ENCODE measurements around the gene CNTNAP5. TPM values are rescaled to one million over a fixed set of nuclear protein-coding genes. Genes with fewer than 3 reads are reported as not detected.
A peak's percentile ranks its signal among the peaks of the same experiment; 100 is the strongest.

Gene CNTNAP5
- total RNA-seq, 1 donor from 2014 or later, result 0.56 TPM

- Mint-ChIP-seq H3K4me3 (no peak overlapping the region), H3K27me3 (ENCODE audit: low read depth) (no peaks in the 10 kb centered on the region), H3K9me3 (no peaks in the 10 kb centered on the region), H3K27ac (ENCODE audit: unreplicated experiment) (no peak overlapping the region), H3K36me3 (ENCODE audit: low read depth) (no peaks in the 10 kb centered on the region), H3K4me1 (no peaks in the 10 kb centered on the region)
- DNase-seq (ENCODE audit: low read depth, low spot score), result no peak
- TF ChIP-seq, protein P1, sequence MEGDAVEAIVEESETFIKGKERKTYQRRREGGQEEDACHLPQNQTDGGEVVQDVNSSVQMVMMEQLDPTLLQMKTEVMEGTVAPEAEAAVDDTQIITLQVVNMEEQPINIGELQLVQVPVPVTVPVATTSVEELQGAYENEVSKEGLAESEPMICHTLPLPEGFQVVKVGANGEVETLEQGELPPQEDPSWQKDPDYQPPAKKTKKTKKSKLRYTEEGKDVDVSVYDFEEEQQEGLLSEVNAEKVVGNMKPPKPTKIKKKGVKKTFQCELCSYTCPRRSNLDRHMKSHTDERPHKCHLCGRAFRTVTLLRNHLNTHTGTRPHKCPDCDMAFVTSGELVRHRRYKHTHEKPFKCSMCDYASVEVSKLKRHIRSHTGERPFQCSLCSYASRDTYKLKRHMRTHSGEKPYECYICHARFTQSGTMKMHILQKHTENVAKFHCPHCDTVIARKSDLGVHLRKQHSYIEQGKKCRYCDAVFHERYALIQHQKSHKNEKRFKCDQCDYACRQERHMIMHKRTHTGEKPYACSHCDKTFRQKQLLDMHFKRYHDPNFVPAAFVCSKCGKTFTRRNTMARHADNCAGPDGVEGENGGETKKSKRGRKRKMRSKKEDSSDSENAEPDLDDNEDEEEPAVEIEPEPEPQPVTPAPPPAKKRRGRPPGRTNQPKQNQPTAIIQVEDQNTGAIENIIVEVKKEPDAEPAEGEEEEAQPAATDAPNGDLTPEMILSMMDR (conservative IDR thresholded peaks at IDR 0.05), result no peak
These were observed 229.5 kb downstream of the CNTNAP5 start for GRCh38 chr2:124254621-124255020.

GRCh38 chr2:124257120-124257519 lies 232.0 kb downstream of the CNTNAP5 start:
- no peak overlapping the region for H3K27ac Mint-ChIP-seq (ENCODE audit: unreplicated experiment)
- no peak for DNase-seq (ENCODE audit: low read depth, low spot score)
- no peaks in the 10 kb centered on the region for H3K36me3 Mint-ChIP-seq (ENCODE audit: low read depth)
- no peaks in the 10 kb centered on the region for H3K9me3 Mint-ChIP-seq
- TF ChIP-seq, protein P1 (conservative IDR thresholded peaks at IDR 0.05), result no peak
- H3K4me1 Mint-ChIP-seq, result no peaks in the 10 kb centered on the region
- H3K27me3 Mint-ChIP-seq (ENCODE audit: low read depth), result no peaks in the 10 kb centered on the region
- H3K4me3 Mint-ChIP-seq, result no peak overlapping the region

DNA sequence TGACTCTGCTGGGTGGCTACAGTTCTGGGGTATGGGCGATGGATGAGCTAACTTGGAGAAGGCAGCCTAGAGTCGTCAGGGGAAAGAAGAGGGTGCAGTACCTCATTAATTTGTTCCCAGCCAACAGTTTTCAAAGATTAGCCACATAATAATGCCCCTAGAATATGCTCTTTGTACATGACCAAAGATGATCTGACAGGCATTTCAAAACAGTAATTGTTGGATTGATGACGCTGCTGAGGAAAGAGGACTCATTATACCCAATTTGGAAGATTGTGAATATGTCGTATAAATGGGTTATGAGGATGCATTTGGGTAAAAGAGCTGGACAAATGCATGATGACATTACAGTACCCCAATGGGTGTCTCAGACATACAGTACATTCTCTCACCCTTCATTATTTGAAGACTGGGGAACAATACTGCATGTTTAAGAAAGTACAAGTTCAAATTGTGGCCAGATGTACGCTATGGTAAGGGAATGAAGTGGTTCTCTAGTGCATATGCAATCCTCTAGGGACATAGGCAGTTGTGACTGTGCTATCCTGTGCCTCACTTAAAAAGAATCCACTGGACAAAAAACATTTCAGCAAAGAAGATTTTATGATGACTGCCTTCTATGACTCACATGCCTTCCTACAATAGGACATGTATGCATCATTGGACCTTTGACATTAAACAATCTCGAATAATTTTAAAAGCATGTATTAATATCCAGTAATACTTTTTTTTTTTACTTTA lies 233.2 kb downstream of the CNTNAP5 start:
- Mint-ChIP-seq H3K27ac (ENCODE audit: unreplicated experiment) (no peak overlapping the region), H3K36me3 (ENCODE audit: low read depth) (no peaks in the 10 kb centered on the region), H3K4me3 (no peak overlapping the region), H3K27me3 (ENCODE audit: low read depth) (no peaks in the 10 kb centered on the region), H3K9me3 (no peaks in the 10 kb centered on the region), H3K4me1 (no peaks in the 10 kb centered on the region)
- TF ChIP-seq, protein P1 (conservative IDR thresholded peaks at IDR 0.05), result no peak
- no peak for DNase-seq (ENCODE audit: low read depth, low spot score)

DNA sequence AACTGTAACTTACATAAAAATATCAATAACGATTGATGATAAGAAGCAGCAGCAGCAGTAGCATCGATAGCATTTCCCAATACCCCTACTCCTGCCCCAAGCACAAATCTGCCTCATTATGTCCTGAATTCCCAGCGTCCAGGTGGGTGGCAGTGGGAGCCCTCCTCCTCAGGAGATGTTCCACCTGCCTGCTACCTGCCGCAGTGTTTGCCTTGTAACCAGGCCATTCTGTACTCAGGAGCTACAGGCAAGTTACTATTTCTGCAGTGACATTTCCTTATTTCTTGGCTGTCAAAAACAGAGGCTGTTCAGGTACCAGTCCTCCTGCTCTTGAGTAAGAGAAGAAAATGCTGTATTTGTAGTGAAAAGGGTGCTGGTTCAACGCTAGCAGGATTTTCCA lies 236.4 kb downstream of the CNTNAP5 start:
- Mint-ChIP-seq H3K9me3 (no peaks in the 10 kb centered on the region), H3K4me1 (no peaks in the 10 kb centered on the region), H3K36me3 (ENCODE audit: low read depth) (no peaks in the 10 kb centered on the region), H3K27me3 (ENCODE audit: low read depth) (no peaks in the 10 kb centered on the region), H3K27ac (ENCODE audit: unreplicated experiment) (no peak overlapping the region), H3K4me3 (no peak overlapping the region)
- TF ChIP-seq, protein P1 (conservative IDR thresholded peaks at IDR 0.05), result no peak
- no peak for DNase-seq (ENCODE audit: low read depth, low spot score)

- DNase-seq (ENCODE audit: low read depth, low spot score), result no peak
- Mint-ChIP-seq H3K27ac (ENCODE audit: unreplicated experiment) (peak overlapping the region; percentile 57), H3K4me1 (peaks cover 14% of the 10 kb centered on the region), H3K9me3 (no peaks in the 10 kb centered on the region), H3K4me3 (no peak overlapping the region), H3K36me3 (ENCODE audit: low read depth) (no peaks in the 10 kb centered on the region), H3K27me3 (ENCODE audit: low read depth) (no peaks in the 10 kb centered on the region)
- TF ChIP-seq, protein P1 (conservative IDR thresholded peaks at IDR 0.05), result no peak
These were observed 239.5 kb downstream of the CNTNAP5 start for GRCh38 chr2:124264551-124265091.
